SK-N-SH (cell line): ENCODE measurements around the gene AK6.

Experiments used
- MXI1 ChIP-seq: IDR thresholded peaks from 2 replicates; pipeline ENCODE4 v1.6.1; 2012; ENCODE audit warnings: mild to moderate bottlenecking, low read depth, low read length, improper control_type of control experiment
- POLR2AphosphoS5 ChIP-seq: IDR thresholded peaks from 2 replicates; pipeline ENCODE4 v1.6.1; 2012; ENCODE audit warnings: low read depth, low read length
- RCOR1 ChIP-seq: fragments of 150-350 bp; IDR thresholded peaks from 2 replicates; pipeline ENCODE4 v1.6.1; 2017; ENCODE audit warnings: antibody characterized with exemption, low read length
- RFX5 ChIP-seq: IDR thresholded peaks from 2 replicates; pipeline ENCODE4 v1.6.1; 2012; ENCODE audit warnings: mild to moderate bottlenecking, improper control_type of control experiment, low read length
- RXRA ChIP-seq: IDR thresholded peaks from 2 replicates; pipeline ENCODE4 v1.4.0; 2012; ENCODE audit warnings: low read depth, mild to moderate bottlenecking, borderline replicate concordance
- SMC3 ChIP-seq: IDR thresholded peaks from 2 replicates; pipeline ENCODE4 v1.6.1; 2012; ENCODE audit warnings: low read depth, low read length, improper control_type of control experiment
- TAF1 ChIP-seq: IDR thresholded peaks from 2 replicates; pipeline ENCODE4 v1.6.1; 2012; ENCODE audit warnings: low read depth, mild to moderate bottlenecking, low read length, moderate library complexity, borderline replicate concordance
- YY1 ChIP-seq: IDR thresholded peaks from 2 replicates; pipeline ENCODE4 v1.4.0; 2012; ENCODE audit warnings: low read depth, mild to moderate bottlenecking
- TF ChIP-seq, protein P1 (sequence below): fragments of 200-600 bp; sonication (generic); IDR thresholded peaks from 2 replicates; pipeline ENCODE4 v1.6.1; 2017; ENCODE audit warnings: antibody characterized with exemption, mild to moderate bottlenecking, moderate library complexity
- TF ChIP-seq, protein P2 (sequence below): IDR thresholded peaks from 2 replicates; pipeline ENCODE4 v1.6.1; 2012; ENCODE audit warnings: mild to moderate bottlenecking, low read depth, low read length, moderate library complexity
- TF ChIP-seq, protein P3 (sequence below): fragments of 150-350 bp; IDR thresholded peaks from 2 replicates; pipeline ENCODE4 v1.6.1; 2017; ENCODE audit warnings: antibody characterized with exemption, low read length, low read depth, borderline replicate concordance
- TF ChIP-seq, protein P4 (sequence below): IDR thresholded peaks from 2 replicates; pipeline ENCODE4 v1.4.0; 2012; ENCODE audit warnings: low read depth, borderline replicate concordance

DNA sequence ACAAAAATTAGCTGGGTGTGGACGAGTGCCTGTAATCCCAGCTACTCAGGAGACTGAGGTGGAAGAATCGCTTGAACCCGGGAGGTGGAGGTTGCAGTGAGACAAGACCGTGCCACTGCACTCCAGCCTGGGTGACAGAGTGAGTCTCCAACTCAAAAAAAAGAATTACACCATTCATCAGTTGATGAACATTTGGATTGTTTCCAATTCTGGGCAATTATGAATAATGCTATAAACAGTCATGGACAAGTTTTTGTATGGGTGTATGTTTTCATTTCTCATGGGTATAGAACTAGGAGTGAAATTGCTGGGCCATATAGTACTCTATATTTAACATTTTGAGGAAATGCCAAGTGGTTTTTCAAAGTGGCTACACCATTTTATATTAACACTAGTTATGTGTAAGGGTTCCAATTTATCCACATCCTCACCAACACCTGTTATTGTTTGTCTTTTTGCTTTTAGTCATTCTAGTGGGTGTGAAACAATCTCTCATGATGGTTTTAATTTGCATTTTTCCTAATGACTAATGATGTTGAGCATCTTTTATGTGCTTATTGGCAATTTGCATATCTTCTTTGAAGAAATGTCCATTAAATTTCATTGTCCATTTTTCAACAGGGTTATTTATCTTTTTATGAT lies 27.7 kb downstream of the AK6 start:
- TF ChIP-seq RCOR1 (no peak), YY1 (no peak), POLR2AphosphoS5 (no peak), SMC3 (no peak), TAF1 (no peak), RFX5 (no peak), RXRA (no peak), MXI1 (no peak)
- TF ChIP-seq, protein P1, sequence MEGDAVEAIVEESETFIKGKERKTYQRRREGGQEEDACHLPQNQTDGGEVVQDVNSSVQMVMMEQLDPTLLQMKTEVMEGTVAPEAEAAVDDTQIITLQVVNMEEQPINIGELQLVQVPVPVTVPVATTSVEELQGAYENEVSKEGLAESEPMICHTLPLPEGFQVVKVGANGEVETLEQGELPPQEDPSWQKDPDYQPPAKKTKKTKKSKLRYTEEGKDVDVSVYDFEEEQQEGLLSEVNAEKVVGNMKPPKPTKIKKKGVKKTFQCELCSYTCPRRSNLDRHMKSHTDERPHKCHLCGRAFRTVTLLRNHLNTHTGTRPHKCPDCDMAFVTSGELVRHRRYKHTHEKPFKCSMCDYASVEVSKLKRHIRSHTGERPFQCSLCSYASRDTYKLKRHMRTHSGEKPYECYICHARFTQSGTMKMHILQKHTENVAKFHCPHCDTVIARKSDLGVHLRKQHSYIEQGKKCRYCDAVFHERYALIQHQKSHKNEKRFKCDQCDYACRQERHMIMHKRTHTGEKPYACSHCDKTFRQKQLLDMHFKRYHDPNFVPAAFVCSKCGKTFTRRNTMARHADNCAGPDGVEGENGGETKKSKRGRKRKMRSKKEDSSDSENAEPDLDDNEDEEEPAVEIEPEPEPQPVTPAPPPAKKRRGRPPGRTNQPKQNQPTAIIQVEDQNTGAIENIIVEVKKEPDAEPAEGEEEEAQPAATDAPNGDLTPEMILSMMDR: no peak
- TF ChIP-seq, protein P2, sequence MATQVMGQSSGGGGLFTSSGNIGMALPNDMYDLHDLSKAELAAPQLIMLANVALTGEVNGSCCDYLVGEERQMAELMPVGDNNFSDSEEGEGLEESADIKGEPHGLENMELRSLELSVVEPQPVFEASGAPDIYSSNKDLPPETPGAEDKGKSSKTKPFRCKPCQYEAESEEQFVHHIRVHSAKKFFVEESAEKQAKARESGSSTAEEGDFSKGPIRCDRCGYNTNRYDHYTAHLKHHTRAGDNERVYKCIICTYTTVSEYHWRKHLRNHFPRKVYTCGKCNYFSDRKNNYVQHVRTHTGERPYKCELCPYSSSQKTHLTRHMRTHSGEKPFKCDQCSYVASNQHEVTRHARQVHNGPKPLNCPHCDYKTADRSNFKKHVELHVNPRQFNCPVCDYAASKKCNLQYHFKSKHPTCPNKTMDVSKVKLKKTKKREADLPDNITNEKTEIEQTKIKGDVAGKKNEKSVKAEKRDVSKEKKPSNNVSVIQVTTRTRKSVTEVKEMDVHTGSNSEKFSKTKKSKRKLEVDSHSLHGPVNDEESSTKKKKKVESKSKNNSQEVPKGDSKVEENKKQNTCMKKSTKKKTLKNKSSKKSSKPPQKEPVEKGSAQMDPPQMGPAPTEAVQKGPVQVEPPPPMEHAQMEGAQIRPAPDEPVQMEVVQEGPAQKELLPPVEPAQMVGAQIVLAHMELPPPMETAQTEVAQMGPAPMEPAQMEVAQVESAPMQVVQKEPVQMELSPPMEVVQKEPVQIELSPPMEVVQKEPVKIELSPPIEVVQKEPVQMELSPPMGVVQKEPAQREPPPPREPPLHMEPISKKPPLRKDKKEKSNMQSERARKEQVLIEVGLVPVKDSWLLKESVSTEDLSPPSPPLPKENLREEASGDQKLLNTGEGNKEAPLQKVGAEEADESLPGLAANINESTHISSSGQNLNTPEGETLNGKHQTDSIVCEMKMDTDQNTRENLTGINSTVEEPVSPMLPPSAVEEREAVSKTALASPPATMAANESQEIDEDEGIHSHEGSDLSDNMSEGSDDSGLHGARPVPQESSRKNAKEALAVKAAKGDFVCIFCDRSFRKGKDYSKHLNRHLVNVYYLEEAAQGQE: no peak
- TF ChIP-seq, protein P3, sequence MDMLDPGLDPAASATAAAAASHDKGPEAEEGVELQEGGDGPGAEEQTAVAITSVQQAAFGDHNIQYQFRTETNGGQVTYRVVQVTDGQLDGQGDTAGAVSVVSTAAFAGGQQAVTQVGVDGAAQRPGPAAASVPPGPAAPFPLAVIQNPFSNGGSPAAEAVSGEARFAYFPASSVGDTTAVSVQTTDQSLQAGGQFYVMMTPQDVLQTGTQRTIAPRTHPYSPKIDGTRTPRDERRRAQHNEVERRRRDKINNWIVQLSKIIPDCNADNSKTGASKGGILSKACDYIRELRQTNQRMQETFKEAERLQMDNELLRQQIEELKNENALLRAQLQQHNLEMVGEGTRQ: no peak
- TF ChIP-seq, protein P4, sequence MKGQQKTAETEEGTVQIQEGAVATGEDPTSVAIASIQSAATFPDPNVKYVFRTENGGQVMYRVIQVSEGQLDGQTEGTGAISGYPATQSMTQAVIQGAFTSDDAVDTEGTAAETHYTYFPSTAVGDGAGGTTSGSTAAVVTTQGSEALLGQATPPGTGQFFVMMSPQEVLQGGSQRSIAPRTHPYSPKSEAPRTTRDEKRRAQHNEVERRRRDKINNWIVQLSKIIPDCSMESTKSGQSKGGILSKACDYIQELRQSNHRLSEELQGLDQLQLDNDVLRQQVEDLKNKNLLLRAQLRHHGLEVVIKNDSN: no peak
